ENCODE data around the gene GSC2.

- TF ChIP-seq GATA2 (IDR thresholded peaks at IDR 0.05; ENCODE audit: low read depth, low read length) (no peak), GATA3 (IDR thresholded peaks at IDR 0.05; ENCODE audit: low read depth, low read length) (no peak)
Observed at GRCh38 chr22:19196841-19197612, 46.9 kb upstream of the GSC2 start.

Data from SH-SY5Y (cell line).